GM06990 (cell line): Measurements from ENCODE around the gene NAALADL2.

Source experiments
- DNase-seq: peaks from one replicate; pipeline ENCODE4 v3.0.0-alpha.2; 2011; ENCODE audit not compliant: insufficient read length; ENCODE audit errors: extremely low read depth
- H3K27me3 ChIP-seq: replicated peaks from 2 replicates; pipeline ENCODE4 v1.6.0; 2011; ENCODE audit warnings: low read length; ENCODE audit not compliant: control insufficient read depth, insufficient read depth
- H3K36me3 ChIP-seq: 2 replicates; pipeline ENCODE4 v1.5.1; 2011; ENCODE audit warnings: low read length; ENCODE audit not compliant: control insufficient read depth, insufficient read depth
- H3K4me3 ChIP-seq: replicated peaks from 2 replicates; pipeline ENCODE4 v1.5.1; 2011; ENCODE audit warnings: low read depth, mild to moderate bottlenecking, control low read depth, low read length
- TF ChIP-seq, protein P1 (sequence below): IDR thresholded peaks from 2 replicates; pipeline ENCODE4 v1.5.1; 2011; ENCODE audit warnings: low read length, control low read depth, mild to moderate bottlenecking, inconsistent platforms; ENCODE audit not compliant: insufficient read depth, poor library complexity, severe bottlenecking

NAALADL2 gene

GRCh38 chr3:174857301-174857700 lies 1.8 kb upstream of the NAALADL2 start:
- TF ChIP-seq, protein P1, sequence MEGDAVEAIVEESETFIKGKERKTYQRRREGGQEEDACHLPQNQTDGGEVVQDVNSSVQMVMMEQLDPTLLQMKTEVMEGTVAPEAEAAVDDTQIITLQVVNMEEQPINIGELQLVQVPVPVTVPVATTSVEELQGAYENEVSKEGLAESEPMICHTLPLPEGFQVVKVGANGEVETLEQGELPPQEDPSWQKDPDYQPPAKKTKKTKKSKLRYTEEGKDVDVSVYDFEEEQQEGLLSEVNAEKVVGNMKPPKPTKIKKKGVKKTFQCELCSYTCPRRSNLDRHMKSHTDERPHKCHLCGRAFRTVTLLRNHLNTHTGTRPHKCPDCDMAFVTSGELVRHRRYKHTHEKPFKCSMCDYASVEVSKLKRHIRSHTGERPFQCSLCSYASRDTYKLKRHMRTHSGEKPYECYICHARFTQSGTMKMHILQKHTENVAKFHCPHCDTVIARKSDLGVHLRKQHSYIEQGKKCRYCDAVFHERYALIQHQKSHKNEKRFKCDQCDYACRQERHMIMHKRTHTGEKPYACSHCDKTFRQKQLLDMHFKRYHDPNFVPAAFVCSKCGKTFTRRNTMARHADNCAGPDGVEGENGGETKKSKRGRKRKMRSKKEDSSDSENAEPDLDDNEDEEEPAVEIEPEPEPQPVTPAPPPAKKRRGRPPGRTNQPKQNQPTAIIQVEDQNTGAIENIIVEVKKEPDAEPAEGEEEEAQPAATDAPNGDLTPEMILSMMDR, result no peak
- DNase-seq, result no peak

GRCh38 chr3:174858353-174858752 lies 781 bp upstream of the NAALADL2 start:
- no peak overlapping the region for H3K4me3 ChIP-seq
- TF ChIP-seq, protein P1, result no peak
- no peak for DNase-seq
- no peaks in the 10 kb centered on the region for H3K36me3 ChIP-seq
- no peaks in the 10 kb centered on the region for H3K27me3 ChIP-seq

More at GRCh38 chr3:174857301-174857700, 1.8 kb upstream of the NAALADL2 start:
- no peaks in the 10 kb centered on the region for H3K27me3 ChIP-seq
- no peaks in the 10 kb centered on the region for H3K36me3 ChIP-seq
- H3K4me3 ChIP-seq, result no peak overlapping the region

DNA sequence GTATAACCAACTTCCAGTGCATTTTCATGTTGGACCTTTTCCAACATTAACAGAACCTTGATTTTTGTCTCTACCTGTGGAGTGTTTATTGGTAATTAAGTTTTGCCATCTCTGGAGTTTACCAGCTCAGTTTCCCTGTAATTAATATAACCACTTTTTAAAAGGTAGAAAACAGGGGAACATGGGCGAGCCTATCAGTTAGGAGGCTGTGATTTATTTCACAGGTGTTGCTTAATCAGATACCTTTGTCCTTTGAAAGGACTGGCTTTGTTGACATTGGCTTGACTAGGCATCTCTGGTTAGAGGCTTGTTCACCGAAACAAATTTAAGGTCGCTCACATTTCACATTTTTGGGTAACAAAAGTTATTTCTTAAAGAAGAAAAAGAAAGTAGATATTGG lies 622 bp downstream of the NAALADL2 start:
- no peak for DNase-seq
- no peaks in the 10 kb centered on the region for H3K27me3 ChIP-seq
- H3K4me3 ChIP-seq, result no peak overlapping the region
- H3K36me3 ChIP-seq, result no peaks in the 10 kb centered on the region
- TF ChIP-seq, protein P1, result no peak

GRCh38 chr3:174862101-174862500 lies 3.0 kb downstream of the NAALADL2 start:
- H3K4me3 ChIP-seq, result no peak overlapping the region
- H3K27me3 ChIP-seq, result no peaks in the 10 kb centered on the region
- DNase-seq, result no peak
- no peaks in the 10 kb centered on the region for H3K36me3 ChIP-seq
- TF ChIP-seq, protein P1, result no peak

- Histone ChIP-seq H3K4me3 (no peak overlapping the region), H3K36me3 (no peaks in the 10 kb centered on the region), H3K27me3 (no peaks in the 10 kb centered on the region)
- TF ChIP-seq, protein P1, result no peak
- DNase-seq, result no peak
Measured at GRCh38 chr3:174862666-174863065, 3.5 kb downstream of the NAALADL2 start.

GRCh38 chr3:174863488-174863887 lies 4.4 kb downstream of the NAALADL2 start:
- TF ChIP-seq, protein P1, result no peak
- Histone ChIP-seq H3K36me3 (no peaks in the 10 kb centered on the region), H3K27me3 (no peaks in the 10 kb centered on the region), H3K4me3 (no peak overlapping the region)
- no peak for DNase-seq
